CD4-positive, alpha-beta T cell treated with Interleukin-17A for 1 hour (primary cell): Measurements from ENCODE around the gene S100A5.

Experiments
- DNase-seq: peaks from one replicate; pipeline ENCODE4 v3.0.0-alpha.2; 2020

The S100A5 gene

DNA sequence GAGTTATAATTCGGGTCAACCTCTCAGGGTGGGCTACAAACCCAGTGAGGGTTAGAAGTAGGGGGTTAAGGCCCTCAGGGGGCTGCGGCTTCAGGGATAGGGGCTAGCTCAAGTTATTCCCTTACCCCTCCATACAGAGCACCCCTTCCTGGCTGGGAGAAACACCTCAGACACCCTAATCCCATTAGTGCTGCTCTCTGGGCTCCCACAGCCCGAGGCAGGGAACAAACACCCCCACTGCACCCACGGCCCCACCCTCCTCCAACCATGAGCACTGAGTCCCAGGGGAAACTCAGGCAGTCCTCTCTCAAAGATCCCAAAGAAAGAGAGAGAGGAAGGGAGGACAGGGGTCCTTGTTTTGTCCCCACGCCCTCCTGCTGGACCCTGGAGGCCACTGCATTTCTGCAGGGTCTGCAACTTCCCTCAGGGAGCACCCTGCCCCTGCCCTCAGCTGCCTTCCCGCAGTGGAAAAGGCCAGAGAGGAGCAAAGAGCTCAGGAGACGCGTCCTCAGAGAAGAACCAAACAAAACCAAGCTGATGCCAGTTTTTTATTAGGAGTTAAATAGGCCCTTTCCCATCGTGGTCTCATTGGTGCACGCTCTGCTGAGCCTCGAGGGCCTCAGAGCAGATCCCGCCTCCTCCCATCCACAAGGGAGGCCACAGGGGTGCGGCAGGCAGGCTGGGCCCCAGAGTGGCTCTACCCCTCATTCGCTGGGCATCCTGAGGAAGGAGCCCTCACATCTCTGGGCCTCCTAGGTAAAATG is 6.2 kb upstream of the S100A5 start:
- DNase-seq: no peak

DNA sequence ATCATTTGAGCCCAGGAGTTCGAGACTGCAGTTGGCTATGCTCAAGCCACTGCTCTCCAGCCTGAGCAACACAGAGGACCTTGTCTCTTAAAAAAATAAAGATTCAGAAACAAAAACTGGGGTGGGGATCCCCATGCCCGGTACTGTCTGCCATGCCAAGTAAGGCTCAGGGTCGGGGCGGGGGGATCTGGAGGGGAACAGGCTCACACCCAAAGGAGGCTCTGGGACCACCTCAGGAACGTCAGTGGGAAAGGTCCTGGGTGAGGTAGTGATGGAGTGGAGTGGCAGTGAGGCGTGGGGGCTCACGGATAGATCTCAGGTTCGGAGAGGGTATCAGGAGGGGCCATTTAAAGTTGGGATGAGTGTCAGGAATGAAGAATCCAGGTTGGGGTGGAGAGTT is 5.6 kb upstream of the S100A5 start:
- DNase-seq: no peak

DNA sequence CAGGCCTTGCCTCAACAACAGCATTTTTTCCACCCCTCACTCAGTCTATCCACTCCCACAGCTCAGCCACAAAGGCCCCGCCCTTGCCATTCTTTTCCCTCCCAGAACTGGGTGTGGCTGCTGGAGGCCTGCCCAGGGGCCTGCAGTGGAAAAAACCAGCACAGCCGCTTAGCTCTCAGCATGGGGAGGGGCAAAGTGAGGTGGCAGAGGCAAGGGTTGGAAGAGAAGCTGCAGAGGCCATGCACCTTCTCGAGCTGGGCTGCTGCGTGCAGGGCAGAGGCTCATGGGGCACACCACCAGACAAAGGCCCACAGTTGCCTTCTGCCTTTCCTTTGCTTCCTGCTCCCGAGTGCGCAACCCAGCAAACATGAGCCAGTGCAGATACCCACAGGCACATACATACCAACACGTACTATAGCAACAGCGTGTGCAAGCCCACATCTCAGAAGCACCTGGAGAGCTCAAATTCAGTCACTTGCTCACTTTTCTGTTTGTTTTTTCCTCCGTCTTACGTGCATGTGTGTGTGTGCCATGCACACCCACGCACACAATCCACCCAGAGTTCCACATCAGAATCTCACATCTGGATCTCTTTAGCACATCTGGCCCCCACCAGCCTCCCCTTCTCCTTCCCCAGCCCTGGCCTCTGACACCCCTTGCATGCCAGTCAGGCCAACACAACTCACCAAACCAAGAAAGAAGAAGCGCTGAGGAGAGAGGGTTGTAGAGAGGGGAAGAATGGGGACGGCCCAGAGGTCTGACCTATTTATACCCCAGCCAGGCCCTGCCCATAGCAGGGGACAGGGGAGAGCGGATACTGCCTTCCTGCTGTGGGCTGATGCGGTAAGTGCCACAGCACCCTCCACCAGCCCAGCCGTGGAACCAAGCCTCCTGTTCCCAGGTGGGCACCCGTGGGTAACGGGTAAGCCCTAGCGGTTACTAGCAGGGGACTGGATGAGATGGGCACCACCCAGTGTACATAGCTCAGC is 4.6 kb upstream of the S100A5 start, which contains the start of gene S100A4:
TSS of gene S100A4 (minus strand) at position 740 of the 989 bp plus-strand sequence. CDS start 1,012 bp downstream, outside the sequence.
- peak; percentile 90 for DNase-seq

DNA sequence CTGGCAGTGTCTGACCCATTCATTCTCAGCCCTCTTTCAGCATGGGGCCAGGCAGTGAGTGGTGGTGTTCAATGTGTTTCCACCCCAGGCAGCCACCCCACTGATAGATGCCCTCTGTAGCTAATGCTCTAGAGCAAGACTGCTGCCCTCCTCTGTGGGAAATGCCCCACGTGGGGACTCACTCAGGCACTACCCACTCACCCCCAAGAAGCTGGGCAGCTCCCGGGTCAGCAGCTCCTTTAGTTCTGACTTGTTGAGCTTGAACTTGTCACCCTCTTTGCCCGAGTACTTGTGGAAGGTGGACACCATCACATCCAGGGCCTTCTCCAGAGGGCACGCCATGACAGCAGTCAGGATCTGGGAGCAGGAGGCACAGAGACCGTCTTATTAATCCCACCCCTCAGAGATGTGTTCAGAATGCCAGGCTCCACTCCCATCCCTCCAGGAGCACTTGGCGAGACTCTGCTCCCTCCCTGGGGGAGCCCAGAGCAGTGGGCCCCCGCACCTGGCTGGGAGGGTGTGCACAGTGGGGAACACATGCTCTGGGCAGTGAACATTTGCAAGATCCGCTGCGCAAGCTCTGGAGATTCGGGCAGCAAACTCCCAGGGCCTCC is 3.8 kb upstream of the S100A5 start:
- DNase-seq: no peak

GRCh38 chr1:153543736-153544135 is 3.0 kb upstream of the S100A5 start:
- DNase-seq: no peak

DNA sequence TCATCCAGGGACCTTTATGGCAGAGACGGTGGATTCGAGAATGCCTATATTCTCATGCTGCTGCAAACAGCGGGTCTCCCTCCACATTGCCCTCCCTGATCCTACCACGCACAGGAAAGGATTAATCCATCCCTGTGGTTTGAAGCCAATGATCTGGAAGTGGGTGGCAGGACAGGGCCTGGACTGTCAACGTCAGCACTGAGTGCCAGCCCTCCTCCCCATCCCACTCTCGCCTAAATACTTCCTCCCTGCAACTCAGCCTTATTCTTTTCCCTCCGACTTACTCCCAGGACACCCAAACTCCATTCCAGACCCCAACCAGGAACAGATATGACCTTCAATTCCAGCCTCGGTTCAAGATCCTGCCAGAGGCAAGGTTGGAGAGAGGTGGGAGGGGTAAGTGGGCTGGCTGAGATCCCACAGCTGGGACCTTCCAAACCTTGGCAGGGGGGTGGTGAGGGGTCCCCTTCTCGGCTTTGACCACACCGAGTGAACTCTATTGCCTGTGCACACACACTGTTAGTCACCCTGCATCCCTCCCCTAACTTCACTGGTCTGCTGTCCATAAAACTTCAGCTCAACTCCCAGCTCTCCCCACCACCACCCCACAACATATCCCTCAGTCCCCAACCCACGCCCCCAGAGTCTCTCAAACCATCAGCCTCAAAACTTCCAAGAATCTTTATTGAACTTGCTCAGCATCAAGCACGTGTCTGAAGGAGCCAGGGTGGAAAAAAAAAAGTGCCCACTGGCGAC is 2.4 kb upstream of the S100A5 start:
- no peak for DNase-seq

DNA sequence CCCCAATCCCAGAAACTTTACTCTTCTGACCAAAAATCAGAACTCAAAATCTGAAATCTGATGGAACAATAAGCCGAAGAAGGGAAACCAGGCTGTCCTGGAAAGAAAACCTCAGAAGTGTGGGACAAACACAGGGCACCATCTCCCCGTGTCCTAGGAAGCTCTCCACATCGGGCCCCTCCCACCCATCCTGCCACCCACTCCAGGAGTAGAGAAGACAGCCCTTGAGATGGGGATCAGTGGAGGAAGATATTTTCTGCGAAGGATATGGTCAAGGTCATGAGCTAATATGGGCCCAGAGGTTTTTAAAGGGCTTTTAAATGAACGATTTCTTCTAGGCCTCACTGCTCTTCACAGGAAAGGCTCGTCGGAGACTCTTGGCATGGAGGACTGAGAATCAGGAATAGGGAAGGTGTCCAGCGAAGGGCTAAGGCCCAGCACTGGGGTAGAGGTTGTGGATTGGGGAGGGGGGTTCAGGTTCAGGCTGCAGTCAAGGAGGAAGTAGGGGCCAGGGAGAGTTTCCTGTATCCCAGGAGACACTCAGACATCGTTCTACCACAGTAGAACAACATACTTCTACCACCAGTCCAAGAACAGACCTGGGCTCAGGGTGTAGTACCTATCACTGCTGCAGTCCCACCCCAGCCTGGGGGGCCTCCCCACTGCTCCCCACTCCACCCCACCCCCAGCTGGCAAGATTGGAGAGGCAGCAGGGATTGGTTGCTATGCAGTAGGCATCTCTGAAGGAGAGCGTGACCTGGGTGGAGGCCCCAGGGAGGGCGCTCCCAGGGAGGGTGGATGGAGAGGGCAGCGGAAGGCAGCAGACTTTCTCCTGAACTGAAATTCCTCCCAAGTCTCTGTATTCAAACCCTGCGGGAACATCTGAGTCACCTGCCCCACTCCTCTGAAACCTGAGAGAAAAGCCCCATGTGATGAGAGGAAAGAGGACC is 1.2 kb upstream of the S100A5 start:
- DNase-seq: no peak

DNA sequence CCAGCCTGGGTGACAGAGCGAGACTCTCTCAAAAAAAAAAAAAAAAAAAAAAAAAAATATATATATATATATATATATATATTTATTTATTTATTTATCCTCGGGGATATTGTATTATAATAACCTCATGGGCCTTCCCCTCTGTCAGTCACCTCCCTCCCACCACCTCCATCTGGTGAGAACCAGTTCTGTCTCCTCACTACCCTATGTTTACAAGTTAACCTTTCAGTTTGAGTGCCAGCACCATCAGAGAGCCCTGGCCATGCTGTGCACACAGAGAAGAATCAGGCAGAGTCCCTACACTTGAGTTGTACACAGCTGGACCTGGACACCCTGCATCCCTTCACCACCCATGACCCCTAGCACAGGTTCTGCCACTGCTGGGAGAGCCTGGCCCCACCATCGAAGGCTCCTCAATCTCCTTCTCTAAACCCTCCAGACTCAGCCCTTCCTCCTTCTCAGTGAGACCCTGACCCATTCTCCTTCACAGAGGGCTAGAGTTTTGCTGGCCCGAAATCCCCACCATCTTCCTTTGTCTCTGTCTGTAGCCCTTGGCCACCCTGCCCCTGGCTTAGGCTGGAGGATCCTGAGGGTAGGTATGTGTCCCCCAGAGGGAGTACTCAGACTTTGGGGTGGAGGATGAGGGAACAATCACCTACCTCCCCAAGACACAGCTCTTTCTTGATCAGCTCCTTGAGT is 1.2 kb downstream of the S100A5 start:
- no peak for DNase-seq

GRCh38 chr1:153538315-153538821 is 2.4 kb downstream of the S100A5 start:
- DNase-seq: no peak

DNA sequence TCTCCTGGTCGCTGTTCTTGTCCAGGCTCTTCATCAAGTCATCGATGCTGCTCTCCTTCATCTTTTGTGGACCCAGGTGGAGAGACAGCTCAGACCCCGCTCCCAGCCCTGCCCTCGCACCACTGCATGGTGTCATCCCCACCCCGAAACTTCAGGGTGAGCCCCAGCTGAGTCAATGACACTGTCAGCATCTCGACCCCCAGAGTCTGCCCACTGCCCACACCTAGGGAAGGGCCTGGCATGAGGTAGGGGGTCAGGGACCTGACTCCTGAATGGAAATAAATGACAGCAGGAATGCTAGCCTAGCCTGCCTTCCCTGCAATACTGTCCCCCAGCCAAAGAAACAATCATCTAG is 3.4 kb downstream of the S100A5 start:
- no peak for DNase-seq

- DNase-seq: no peak
These were observed 3.9 kb downstream of the S100A5 start for GRCh38 chr1:153536671-153537375.

DNA sequence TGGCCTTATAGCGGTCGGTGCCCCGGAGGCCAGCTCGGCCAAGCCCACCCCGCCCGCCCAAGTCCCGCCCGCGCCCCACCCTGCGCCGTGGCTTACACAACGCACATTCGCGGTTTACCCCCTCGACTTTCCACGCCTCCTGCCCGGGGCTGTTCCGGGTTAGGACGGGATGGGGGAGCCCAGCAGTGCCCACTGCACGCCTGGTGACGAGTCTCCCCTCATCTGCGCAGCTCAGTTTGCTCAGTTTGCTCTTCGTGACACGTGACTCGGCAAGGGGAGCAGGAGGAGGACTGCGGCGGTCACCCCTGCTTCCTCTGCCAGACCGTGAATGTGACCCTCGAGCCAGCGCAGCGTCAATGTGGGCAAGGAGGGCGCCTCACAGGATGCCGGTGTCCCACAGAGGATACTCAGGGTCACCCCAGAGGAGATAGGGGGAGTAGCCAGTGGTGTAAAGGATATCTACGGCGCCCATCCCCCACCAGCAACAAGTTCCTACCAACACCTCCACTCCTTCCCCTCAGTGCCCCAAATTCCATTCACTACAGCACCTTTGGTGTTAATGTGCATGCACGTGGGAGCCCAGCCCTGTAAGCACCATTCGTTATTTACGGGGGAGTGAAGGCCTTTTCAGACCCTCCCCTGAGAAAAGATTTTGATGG is 4.6 kb downstream of the S100A5 start:
- DNase-seq: peak; percentile 90

DNA sequence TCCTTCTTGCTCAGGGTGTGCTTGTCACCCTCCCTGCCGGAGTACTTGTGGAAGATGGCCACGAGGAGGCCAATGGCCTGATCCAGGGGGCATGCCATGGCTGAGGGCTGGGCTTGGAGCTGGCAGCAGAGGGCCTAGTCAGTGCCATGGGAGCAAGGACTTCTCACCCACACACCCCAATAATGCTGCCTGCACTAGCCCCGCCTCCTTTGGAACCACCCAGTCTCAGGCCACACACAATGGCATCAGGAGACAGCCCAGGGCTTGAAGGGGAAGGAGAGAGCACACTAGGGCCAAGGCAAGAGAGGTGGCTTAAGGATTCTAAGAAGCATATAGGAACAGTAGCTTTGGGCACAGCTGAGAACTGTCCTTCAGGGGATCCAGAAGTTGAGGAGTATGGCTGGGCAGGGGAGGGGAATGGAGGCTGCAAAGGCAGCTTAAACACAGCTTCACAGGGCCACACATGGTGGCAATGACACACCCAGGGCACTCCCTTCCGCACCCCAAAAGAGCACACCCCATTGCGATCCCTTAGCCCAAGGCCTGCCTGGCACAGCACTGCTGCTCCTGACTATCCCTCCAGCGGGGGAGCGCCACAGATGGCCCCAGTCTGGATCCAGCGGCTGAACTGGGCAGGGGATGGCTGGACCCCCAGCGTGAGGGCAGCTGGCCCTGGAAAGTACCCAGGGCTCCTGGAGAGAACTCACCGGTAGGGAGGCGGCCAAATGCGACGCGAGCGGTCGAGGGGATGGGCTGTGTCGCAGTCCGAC is 5.3 kb downstream of the S100A5 start, which contains the start of gene S100A6:
TSS of gene S100A6 (minus strand) at position 750 of the 770 bp plus-strand sequence. CDS start at position 98, 652 bp downstream.
- peak; percentile 57 for DNase-seq

DNA sequence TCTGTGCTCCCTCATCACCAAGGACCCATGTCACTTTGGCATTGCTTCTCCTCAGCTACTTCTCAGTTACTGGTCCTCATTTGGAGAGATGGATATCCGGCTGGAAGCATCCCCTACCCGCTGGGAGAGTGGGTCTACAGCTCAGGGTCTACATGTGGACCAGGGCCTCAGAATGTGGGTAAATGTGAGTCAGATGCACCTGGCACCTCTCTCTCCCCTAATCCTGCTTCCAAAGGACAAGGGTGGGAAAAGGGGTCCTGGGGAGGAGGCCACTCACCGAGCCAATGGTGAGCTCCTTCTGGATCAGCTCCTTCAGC is 5.9 kb downstream of the S100A5 start:
- DNase-seq: no peak

- no peak for DNase-seq
These were observed 6.4 kb downstream of the S100A5 start for GRCh38 chr1:153534226-153534924.

GRCh38 chr1:153533689-153534201 is 7.0 kb downstream of the S100A5 start:
- peak; percentile 29 for DNase-seq

DNA sequence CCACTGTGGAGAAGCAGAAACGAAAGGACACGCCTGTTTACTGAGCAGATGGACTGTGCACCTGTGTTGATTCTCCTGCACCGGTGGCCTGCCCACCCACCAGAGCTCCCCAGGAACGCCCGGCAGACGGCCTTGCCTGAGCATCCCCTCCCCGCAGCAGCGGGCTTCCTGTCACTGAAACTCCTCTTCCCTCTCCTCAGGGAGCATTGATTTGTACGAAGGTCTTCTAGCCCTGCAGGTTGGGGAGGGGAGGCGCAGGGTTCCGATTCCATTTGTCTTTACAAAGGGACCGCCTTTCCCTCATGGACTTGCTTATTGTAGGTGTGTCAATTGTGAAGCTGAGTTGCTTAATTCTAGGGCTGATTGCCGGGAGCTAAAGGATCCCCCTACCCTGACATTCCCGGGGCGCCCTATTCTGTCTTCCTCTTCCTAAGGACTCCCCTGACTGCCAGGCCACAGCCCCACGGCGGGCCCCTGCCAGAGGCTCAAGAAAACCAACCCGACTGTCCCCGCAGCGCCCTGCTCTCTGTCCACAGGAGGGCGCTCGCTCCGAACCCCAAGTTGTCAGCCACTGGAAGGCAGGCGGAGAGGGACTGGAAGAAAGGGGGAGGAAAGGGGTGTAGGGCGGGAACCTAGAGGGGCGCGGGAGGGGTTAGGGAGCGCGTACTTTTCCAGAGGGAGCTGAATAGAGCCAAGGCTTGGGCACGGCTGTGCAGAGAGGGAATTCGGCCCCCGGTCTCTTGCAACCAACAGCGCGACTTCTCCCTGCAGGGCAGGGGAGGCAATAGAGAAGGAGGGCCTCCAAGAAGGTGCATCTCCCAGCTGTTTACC is 7.8 kb downstream of the S100A5 start:
- DNase-seq: peak; percentile 82
